ENCODE measurements around the gene ADM. TPM values are rescaled to one million over a fixed set of nuclear protein-coding genes. Genes with fewer than 3 reads are reported as not detected.

The ADM gene
- total RNA-seq, 2 experiments from 2014 or later = 0.46 to 4.9 TPM

DNA sequence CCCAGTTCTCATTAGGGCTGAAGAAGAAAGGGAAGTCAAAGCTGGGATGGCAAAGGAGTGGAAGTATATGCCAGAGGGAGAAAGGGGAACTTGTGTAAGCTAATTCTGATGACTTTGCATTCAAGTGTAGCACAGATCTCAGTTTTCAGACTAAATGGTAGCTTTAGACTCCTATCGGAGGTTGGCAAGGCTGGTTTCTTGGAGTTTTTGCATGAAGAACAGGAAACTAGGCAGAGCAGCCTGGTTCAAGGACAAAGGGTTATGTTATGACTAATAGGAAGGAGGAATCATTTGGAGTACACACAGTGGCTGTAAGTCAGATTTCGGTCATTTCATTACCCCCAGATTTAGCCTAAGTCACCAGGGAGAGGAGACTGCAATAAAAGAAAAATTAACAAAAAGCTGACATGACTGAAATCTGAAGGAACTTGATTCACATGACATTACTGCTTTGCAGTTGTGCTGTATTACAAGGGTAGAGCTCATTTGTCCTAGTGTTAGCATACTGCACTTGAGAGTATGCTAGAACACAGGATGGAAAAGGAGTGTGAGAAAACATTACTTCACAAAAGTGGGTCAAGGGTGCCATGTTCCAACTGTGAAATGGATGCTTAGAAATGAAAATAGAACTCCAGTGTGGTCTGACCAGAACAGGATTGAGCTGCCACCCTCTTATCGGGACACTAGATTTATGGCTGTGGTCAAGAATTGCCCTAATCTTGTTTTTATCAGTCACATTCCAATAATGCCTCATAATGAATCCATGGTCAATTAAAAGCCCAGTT, 23.6 kb downstream of the ADM start:
- Histone ChIP-seq H2AFZ (ENCODE audit: low read length) (no peak overlapping the region), H3K4me3 (ENCODE audit: low read depth, low read length, poor library complexity, severe bottlenecking) (no peak overlapping the region), H3K9me2 (ENCODE audit: insufficient read depth, low read length) (no peaks in the 10 kb centered on the region), H3K4me1 (ENCODE audit: insufficient read depth, low read length, poor library complexity, severe bottlenecking) (no peaks in the 10 kb centered on the region), H3K9me3 (ENCODE audit: low read length) (no peaks in the 10 kb centered on the region), H3K36me3 (ENCODE audit: insufficient read depth, low read length) (no peaks in the 10 kb centered on the region), H3K79me2 (ENCODE audit: insufficient read depth, low read depth, low read length) (no peaks in the 10 kb centered on the region), H3K27ac (ENCODE audit: low read depth, low read length, poor library complexity, severe bottlenecking) (no peak overlapping the region), H3K4me2 (ENCODE audit: low read length) (no peak overlapping the region), H4K20me1 (ENCODE audit: insufficient read depth, low read length) (no peaks in the 10 kb centered on the region)
- no TSS peak for BruUV-seq (replicated peaks)
- DNase-seq (ENCODE audit: low spot score) = no peak
- POLR2A ChIA-PET = no interaction called here
- CTCF ChIA-PET (ENCODE audit: unreplicated experiment) = no interaction called here
- TF ChIP-seq, protein P1, sequence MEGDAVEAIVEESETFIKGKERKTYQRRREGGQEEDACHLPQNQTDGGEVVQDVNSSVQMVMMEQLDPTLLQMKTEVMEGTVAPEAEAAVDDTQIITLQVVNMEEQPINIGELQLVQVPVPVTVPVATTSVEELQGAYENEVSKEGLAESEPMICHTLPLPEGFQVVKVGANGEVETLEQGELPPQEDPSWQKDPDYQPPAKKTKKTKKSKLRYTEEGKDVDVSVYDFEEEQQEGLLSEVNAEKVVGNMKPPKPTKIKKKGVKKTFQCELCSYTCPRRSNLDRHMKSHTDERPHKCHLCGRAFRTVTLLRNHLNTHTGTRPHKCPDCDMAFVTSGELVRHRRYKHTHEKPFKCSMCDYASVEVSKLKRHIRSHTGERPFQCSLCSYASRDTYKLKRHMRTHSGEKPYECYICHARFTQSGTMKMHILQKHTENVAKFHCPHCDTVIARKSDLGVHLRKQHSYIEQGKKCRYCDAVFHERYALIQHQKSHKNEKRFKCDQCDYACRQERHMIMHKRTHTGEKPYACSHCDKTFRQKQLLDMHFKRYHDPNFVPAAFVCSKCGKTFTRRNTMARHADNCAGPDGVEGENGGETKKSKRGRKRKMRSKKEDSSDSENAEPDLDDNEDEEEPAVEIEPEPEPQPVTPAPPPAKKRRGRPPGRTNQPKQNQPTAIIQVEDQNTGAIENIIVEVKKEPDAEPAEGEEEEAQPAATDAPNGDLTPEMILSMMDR (conservative IDR thresholded peaks at IDR 0.05; ENCODE audit: low read length) = no peak
- no peak for TF ChIP-seq EZH2phosphoT487 (IDR thresholded peaks at IDR 0.05; ENCODE audit: borderline replicate concordance, low read depth, low read length)
- intact Hi-C loops (cut with micrococcal nuclease; ENCODE audit: unreplicated experiment) = no loop called here

DNA sequence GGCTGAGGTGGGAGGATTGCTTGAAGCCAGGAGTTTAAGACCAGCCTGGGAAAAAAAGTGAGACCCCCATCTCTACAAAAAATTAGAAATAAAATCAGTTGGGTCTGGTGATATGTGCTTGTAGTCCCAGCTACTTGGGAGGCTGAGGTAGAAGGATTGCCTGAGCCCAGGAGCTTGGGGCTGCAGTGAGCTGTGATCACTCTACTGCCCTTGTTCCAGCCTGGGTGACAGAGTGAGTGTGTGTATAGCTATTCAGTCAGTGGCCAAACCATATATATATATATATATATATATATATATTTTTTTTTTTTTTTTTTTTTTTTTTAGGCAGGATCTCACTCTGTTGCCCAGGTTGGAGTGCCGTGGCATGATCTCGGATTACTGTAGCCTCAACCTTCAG, 24.5 kb downstream of the ADM start:
- no peak overlapping the region for H3K4me2 ChIP-seq (ENCODE audit: low read length)
- no TSS peak for BruUV-seq (replicated peaks)
- no peak for DNase-seq (ENCODE audit: low spot score)
- ChIA-PET POLR2A (interaction anchor here (0.7 to 0.9 kb wide), 2 partner anchors 126 to 460 kb away, joined by 3 to 5 read pairs; no protein-coding TSS in a partner anchor), CTCF (ENCODE audit: unreplicated experiment) (no interaction called here)
- TF ChIP-seq EZH2phosphoT487 (IDR thresholded peaks at IDR 0.05; ENCODE audit: borderline replicate concordance, low read depth, low read length) = no peak
- TF ChIP-seq, protein P1 (conservative IDR thresholded peaks at IDR 0.05; ENCODE audit: low read length) = no peak
- H3K27ac ChIP-seq (ENCODE audit: low read depth, low read length, poor library complexity, severe bottlenecking) = no peak overlapping the region
- H3K79me2 ChIP-seq (ENCODE audit: insufficient read depth, low read depth, low read length) = no peaks in the 10 kb centered on the region
- intact Hi-C loops (cut with micrococcal nuclease; ENCODE audit: unreplicated experiment) = no loop called here
- no peaks in the 10 kb centered on the region for H3K9me3 ChIP-seq (ENCODE audit: low read length)
- no peaks in the 10 kb centered on the region for H4K20me1 ChIP-seq (ENCODE audit: insufficient read depth, low read length)
- no peak overlapping the region for H2AFZ ChIP-seq (ENCODE audit: low read length)
- H3K4me1 ChIP-seq (ENCODE audit: insufficient read depth, low read length, poor library complexity, severe bottlenecking) = no peaks in the 10 kb centered on the region
- H3K9me2 ChIP-seq (ENCODE audit: insufficient read depth, low read length) = no peaks in the 10 kb centered on the region
- H3K4me3 ChIP-seq (ENCODE audit: low read depth, low read length, poor library complexity, severe bottlenecking) = no peak overlapping the region
- H3K36me3 ChIP-seq (ENCODE audit: insufficient read depth, low read length) = no peaks in the 10 kb centered on the region

DNA sequence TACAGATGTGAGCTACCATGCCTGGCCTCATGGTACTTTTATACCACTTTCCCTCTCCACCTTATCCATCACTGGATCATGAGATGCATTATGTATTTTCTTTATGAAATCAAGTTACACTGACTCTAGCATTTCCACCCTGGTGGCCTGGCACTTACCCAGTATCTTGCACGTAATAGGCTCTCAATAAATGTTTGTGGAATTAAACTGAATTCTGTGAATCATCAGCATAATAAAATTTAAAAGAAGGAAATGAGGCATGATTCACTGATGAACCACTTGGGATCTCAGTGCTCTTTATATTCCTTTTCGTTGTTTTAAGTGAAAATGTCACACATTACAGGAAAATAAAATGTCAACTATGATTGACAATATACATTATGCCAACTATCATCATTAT, 25.1 kb downstream of the ADM start:
- H3K4me2 ChIP-seq (ENCODE audit: low read length) = no peak overlapping the region
- BruUV-seq (replicated peaks) = no TSS peak
- H2AFZ ChIP-seq (ENCODE audit: low read length) = no peak overlapping the region
- intact Hi-C loops (cut with micrococcal nuclease; ENCODE audit: unreplicated experiment) = no loop called here
- no peaks in the 10 kb centered on the region for H3K9me3 ChIP-seq (ENCODE audit: low read length)
- CTCF ChIA-PET (ENCODE audit: unreplicated experiment) = no interaction called here
- TF ChIP-seq, protein P1 (conservative IDR thresholded peaks at IDR 0.05; ENCODE audit: low read length) = no peak
- no peak for TF ChIP-seq EZH2phosphoT487 (IDR thresholded peaks at IDR 0.05; ENCODE audit: borderline replicate concordance, low read depth, low read length)
- POLR2A ChIA-PET = interaction anchor here (0.7 to 0.9 kb wide), 2 partner anchors 126 to 459 kb away, joined by 3 to 5 read pairs; no protein-coding TSS in a partner anchor
- no peaks in the 10 kb centered on the region for H3K9me2 ChIP-seq (ENCODE audit: insufficient read depth, low read length)
- H4K20me1 ChIP-seq (ENCODE audit: insufficient read depth, low read length) = no peaks in the 10 kb centered on the region
- no peaks in the 10 kb centered on the region for H3K36me3 ChIP-seq (ENCODE audit: insufficient read depth, low read length)
- no peak for DNase-seq (ENCODE audit: low spot score)
- H3K4me1 ChIP-seq (ENCODE audit: insufficient read depth, low read length, poor library complexity, severe bottlenecking) = no peaks in the 10 kb centered on the region
- no peaks in the 10 kb centered on the region for H3K79me2 ChIP-seq (ENCODE audit: insufficient read depth, low read depth, low read length)
- no peak overlapping the region for H3K4me3 ChIP-seq (ENCODE audit: low read depth, low read length, poor library complexity, severe bottlenecking)
- no peak overlapping the region for H3K27ac ChIP-seq (ENCODE audit: low read depth, low read length, poor library complexity, severe bottlenecking)

Measured in OCI-LY7 (cell line).